ENCODE data around the gene SAMD8. TPM values are rescaled to one million over a fixed set of nuclear protein-coding genes. Genes with fewer than 3 reads are reported as not detected.

The SAMD8 gene
- total and polyA plus RNA-seq, 10 of the 15 experiments (the other 5 are each of a cell fraction or from before 2014, with no cell fraction given), result 2.8 to 26.0 (median 9.3) TPM

- in situ Hi-C loops (cut with MboI), result no loop called here
- Histone ChIP-seq H4K20me1 (ENCODE audit: control insufficient read depth, insufficient read depth) (no peaks in the 10 kb centered on the region), H3K9me3 (replicated peaks; ENCODE audit: control insufficient read depth, insufficient read depth, low read length) (no peaks in the 10 kb centered on the region), H3K4me3 (no peak overlapping the region), H3K27ac (ENCODE audit: control insufficient read depth, insufficient read depth) (no peak overlapping the region), H3K27me3 (replicated peaks in 1 of 2; ENCODE audit: control insufficient read depth in 2 of 2, insufficient read depth in 2 of 2, low read length in 1 of 2) (no peaks in the 10 kb centered on the region), H3K79me2 (ENCODE audit: control insufficient read depth, insufficient read depth, low read length) (no peaks in the 10 kb centered on the region), H3K4me2 (ENCODE audit: control insufficient read depth, insufficient read depth) (no peak overlapping the region), H3K36me3 (ENCODE audit: control insufficient read depth in 2 of 2, insufficient read depth in 2 of 2, low read length in 1 of 2) (no peaks in the 10 kb centered on the region), H3K4me1 (ENCODE audit: control insufficient read depth, insufficient read depth, low read length) (no peaks in the 10 kb centered on the region), H2AFZ (ENCODE audit: control insufficient read depth, low read depth, low read length) (no peak overlapping the region), H3K9ac (ENCODE audit: control insufficient read depth, insufficient read depth, low read length) (no peak overlapping the region)
- SMC1A ChIA-PET (ENCODE audit: uncharacterized antibody, unreplicated experiment), result interaction anchor here (0.7 to 2.4 kb wide), 22 partner anchors 62 to 950 kb away, joined by 3 to 21 read pairs (median 3); partner anchors contain the start of gene COMTD1
- ATAC-seq (no peak), FAIRE-seq (no peak), DNase-seq (ENCODE audit: low read depth, low spot score) (no peak)
- intact Hi-C loops (cut with micrococcal nuclease; ENCODE audit: unreplicated experiment), result loop anchor here (1.0 to 10.0 kb wide), 3 partner anchors 833 to 974 kb away; no protein-coding TSS in a partner anchor
- POLR2A ChIA-PET, result no interaction called here
- no TSS peak for BruUV-seq (replicated peaks)
- WGBS (ENCODE audit: insufficient coverage, insufficient replicate concordance, low lambda C conversion rate, missing lambda C conversion rate), result 65% methylated on average over 14 of the region's 14 CpGs
- CTCF ChIA-PET, result interaction anchor here (0.6 to 7.8 kb wide), 27 partner anchors 8 to 1213 kb away, joined by 3 to 71 read pairs (median 4); partner anchors contain the start of genes COMTD1 and SAMD8
- TF ChIP-seq ELK1 (IDR thresholded peaks at IDR 0.05; ENCODE audit: low read depth, low read length), result no peak
- no peak for TF ChIP-seq SMAD5 (IDR thresholded peaks at IDR 0.05; ENCODE audit: low read depth)
- no peak for TF ChIP-seq SUPT20H (IDR thresholded peaks at IDR 0.05; ENCODE audit: borderline replicate concordance, control insufficient read depth, low read depth, low read length)
- no peak for TF ChIP-seq IRF5 (IDR thresholded peaks at IDR 0.05; ENCODE audit: borderline replicate concordance)
- TF ChIP-seq PAX8 (IDR thresholded peaks at IDR 0.05), result no peak
- TF ChIP-seq FOXK2 (IDR thresholded peaks at IDR 0.05), result no peak
- no peak for TF ChIP-seq RB1 (IDR thresholded peaks at IDR 0.05; ENCODE audit: borderline replicate concordance)
- no peak for TF ChIP-seq NFYB (IDR thresholded peaks at IDR 0.05; ENCODE audit: insufficient read depth, low read depth, low read length)
- TF ChIP-seq SMARCA5 (IDR thresholded peaks at IDR 0.05), result no peak
- TF ChIP-seq TBL1XR1 (IDR thresholded peaks at IDR 0.05; ENCODE audit: low read depth, low read length), result no peak
- TF ChIP-seq ASH2L (IDR thresholded peaks at IDR 0.05; ENCODE audit: borderline replicate concordance, low read depth), result no peak
- TF ChIP-seq IRF3 (IDR thresholded peaks at IDR 0.05), result no peak
- no peak for TF ChIP-seq E2F4 (IDR thresholded peaks at IDR 0.05; ENCODE audit: low read depth, low read length)
- no peak for TF ChIP-seq RELA (IDR thresholded peaks at IDR 0.05; ENCODE audit: borderline replicate concordance, partially characterized antibody)
- no peak for TF ChIP-seq TCF12 (IDR thresholded peaks at IDR 0.05; ENCODE audit: low read depth, low read length)
- no peak for TF ChIP-seq HDAC2 (IDR thresholded peaks at IDR 0.05)
- no peak for TF ChIP-seq MTA2 (IDR thresholded peaks at IDR 0.05; ENCODE audit: low read depth)
- RAD21 ChIA-PET (ENCODE audit: unreplicated experiment), result interaction anchor here (0.9 to 4.2 kb wide), 10 partner anchors 56 to 855 kb away, joined by 3 to 25 read pairs (median 6); partner anchors contain the start of gene COMTD1
Observed at GRCh38 chr10:75098902-75099673, 12.4 kb upstream of the SAMD8 start.

Data from GM12878 (cell line).